Left lung (tissue), 10 donors: ENCODE measurements around the gene UBASH3A. TPM values are rescaled to one million over a fixed set of nuclear protein-coding genes. Genes with fewer than 3 reads are reported as not detected.

ENCODE experiments used
- ATAC-seq: fragments of 200-7000 bp; cut with Tn5 transposase; one replicate; pipeline ENCODE4 v1.9.1; 2020; ENCODE audit warnings: moderate library complexity
- DNase-seq, 4 donors: peaks; one replicate each; pipeline ENCODE4 v3.0.0-alpha.2; 2013 to 2020
- H3K27ac ChIP-seq, 2 donors: fragments of 200-600 bp; sonication (generic) in 1 of 2; one replicate each; pipeline versions ENCODE4 v1.5.0 to v1.8.0; 2020 to 2021
- H3K27me3 ChIP-seq, 2 donors: fragments of 200-600 bp; sonication (generic) in 1 of 2; one replicate each; pipeline versions ENCODE4 v1.5.0 to v1.8.0; 2020 to 2021
- H3K36me3 ChIP-seq, 2 donors: fragments of 200-600 bp; sonication (generic) in 1 of 2; one replicate each; pipeline versions ENCODE4 v1.5.0 to v1.8.0; 2020 to 2021
- H3K4me1 ChIP-seq, 2 donors: fragments of 200-600 bp; one replicate each; pipeline ENCODE4 v1.8.0; 2021
- H3K4me3 ChIP-seq, 2 donors: fragments of 200-600 bp; sonication (generic) in 1 of 2; one replicate each; pipeline versions ENCODE4 v1.5.0 to v1.8.0; 2020 to 2021; ENCODE audit warnings: mild to moderate bottlenecking in 1 of 2
- H3K9me3 ChIP-seq, 2 donors: fragments of 200-600 bp; sonication (generic) in 1 of 2; one replicate each; pipeline versions ENCODE4 v1.5.0 to v1.8.0; 2020 to 2021
- CTCF ChIP-seq, 2 donors: fragments of 200-600 bp; sonication (generic) in 1 of 2; IDR thresholded peaks; one replicate each; pipeline versions ENCODE4 v1.5.0 to v1.8.0; 2021; ENCODE audit warnings: antibody characterized with exemption in 2 of 2
- intact Hi-C, 2 donors: fragments of 100-400 bp; cut with DNase I; formaldehyde crosslinking; loops; one replicate each; pipeline versions ENCODE4 v1.11.2 to v1.14.2; 2022
- polyA plus RNA-seq, 6 donors: library from polyadenylated mRNA; unstranded; fragments of 120-200 nt; gene quantifications; one replicate each; pipeline ENCODE4 v1.2.1, GENCODE V29; 2013; ENCODE audit not compliant: insufficient read length in 6 of 6
- total RNA-seq, 2 donors: library from RNA; stranded (reverse); fragmentation: NEBNext Ultra II Directional; extraction: Animal tissue kit (Norgen Biotek cat#: 25700); gene quantifications; one replicate each; pipeline ENCODE4 v1.2.1, GENCODE V29; 2021
- donor health status: DM: no; HTN: yes; CAD: no.
- donor health status: DM: no; HTN: no; CAD: no.

Gene UBASH3A
- total and polyA plus RNA-seq, 8 donors, result 0.08 to 1.3 (median 0.24) TPM

- H3K9me3 ChIP-seq, result no peaks in the 10 kb centered on the region
- H3K36me3 ChIP-seq, result no peaks in the 10 kb centered on the region
- no peak overlapping the region for H3K27ac ChIP-seq
- DNase-seq (no peak), ATAC-seq (no peak)
- no peaks in the 10 kb centered on the region for H3K27me3 ChIP-seq
- H3K4me3 ChIP-seq, result no peak overlapping the region
- intact Hi-C loops, result no loop called here
- no peak for TF ChIP-seq CTCF (IDR thresholded peaks at IDR 0.05)
- H3K4me1 ChIP-seq, result no peaks in the 10 kb centered on the region
Measured at GRCh38 chr21:42489006-42489563, 85.4 kb downstream of the UBASH3A start.

- intact Hi-C loops, result no loop called here
- no peaks in the 10 kb centered on the region for H3K36me3 ChIP-seq
- no peak for TF ChIP-seq CTCF (IDR thresholded peaks at IDR 0.05)
- no peak overlapping the region for H3K4me3 ChIP-seq
- H3K27me3 ChIP-seq, result no peaks in the 10 kb centered on the region
- H3K4me1 ChIP-seq, result no peaks in the 10 kb centered on the region
- no peaks in the 10 kb centered on the region for H3K9me3 ChIP-seq
- no peak overlapping the region for H3K27ac ChIP-seq
- DNase-seq, result no peak
- ATAC-seq, result no peak
Measured at GRCh38 chr21:42489991-42490390, 86.3 kb downstream of the UBASH3A start.

GRCh38 chr21:42490720-42491119 lies 87.0 kb downstream of the UBASH3A start:
- DNase-seq, result no peak

GRCh38 chr21:42491328-42491727 lies 87.6 kb downstream of the UBASH3A start:
- peaks cover 0 to 10% of the 10 kb centered on the region in 2 donors for H3K4me1 ChIP-seq
- TF ChIP-seq CTCF (IDR thresholded peaks at IDR 0.05), result no peak
- intact Hi-C loops, result no loop called here
- no peak overlapping the region for H3K4me3 ChIP-seq
- no peak overlapping the region for H3K27ac ChIP-seq
- no peaks in the 10 kb centered on the region for H3K36me3 ChIP-seq
- no peaks in the 10 kb centered on the region for H3K27me3 ChIP-seq
- no peak for DNase-seq
- no peak for ATAC-seq
- H3K9me3 ChIP-seq, result no peaks in the 10 kb centered on the region

More at GRCh38 chr21:42490720-42491119, 87.0 kb downstream of the UBASH3A start:
- Histone ChIP-seq H3K36me3 (no peaks in the 10 kb centered on the region), H3K4me1 (peaks cover 0 to 7% of the 10 kb centered on the region in 2 donors), H3K27me3 (no peaks in the 10 kb centered on the region), H3K27ac (no peak overlapping the region), H3K4me3 (no peak overlapping the region), H3K9me3 (no peaks in the 10 kb centered on the region)
- TF ChIP-seq CTCF (IDR thresholded peaks at IDR 0.05), result no peak
- intact Hi-C loops, result no loop called here
- no peak for ATAC-seq

- no peak overlapping the region for H3K4me3 ChIP-seq
- DNase-seq (no peak), ATAC-seq (no peak)
- H3K27me3 ChIP-seq, result no peaks in the 10 kb centered on the region
- peaks cover 0 to 15% of the 10 kb centered on the region in 2 donors for H3K4me1 ChIP-seq
- no peaks in the 10 kb centered on the region for H3K9me3 ChIP-seq
- no peaks in the 10 kb centered on the region for H3K36me3 ChIP-seq
- intact Hi-C loops, result no loop called here
- H3K27ac ChIP-seq, result no peak overlapping the region
- TF ChIP-seq CTCF (IDR thresholded peaks at IDR 0.05), result no peak
Measured at GRCh38 chr21:42492201-42492600, 88.5 kb downstream of the UBASH3A start.
